ENCODE measurements around the gene FOXO3.

GRCh38 chr6:108655806-108656651 lies 95.3 kb downstream of the FOXO3 start:
- TF ChIP-seq CTCF (IDR thresholded peaks at IDR 0.05) (no peak), EZH2 (IDR thresholded peaks at IDR 0.05) (no peak), EZH2phosphoT487 (IDR thresholded peaks at IDR 0.05) (no peak)

All from neural progenitor cell (in vitro differentiated cells).